Right cardiac atrium (tissue), 5 donors: ENCODE data around the gene CCNT2. TPM values are rescaled to one million over a fixed set of nuclear protein-coding genes. Genes with fewer than 3 reads are reported as not detected.
A peak's percentile ranks its signal among the peaks of the same experiment; 100 is the strongest.
"Not testable (repeated sequence)": the region's sequence is repeated elsewhere in the genome, so short reads cannot be mapped to it uniquely, and the experiment has no call there.

Experiments
- ATAC-seq, 2 donors: fragments of 200-7000 bp; cut with Tn5 transposase; one replicate each; pipeline versions ENCODE4 v1.8.0 to v1.9.1; 2020; ENCODE audit warnings: moderate library complexity in 2 of 2, mild to moderate bottlenecking in 1 of 2
- DNase-seq, 3 donors: peaks; one replicate each; pipeline ENCODE4 v3.0.0-alpha.2; 2020
- H3K27ac ChIP-seq: one replicate; pipeline ENCODE4 v1.5.1; 2013; ENCODE audit warnings: mild to moderate bottlenecking, low read length, control low read depth, moderate library complexity
- H3K27me3 ChIP-seq: one replicate; pipeline ENCODE4 v1.6.1; 2013; ENCODE audit not compliant: control insufficient read depth, insufficient read depth
- H3K4me1 ChIP-seq: one replicate; pipeline ENCODE4 v1.6.1; 2013; ENCODE audit warnings: low read length; ENCODE audit not compliant: control insufficient read depth, insufficient read depth
- H3K4me3 ChIP-seq: one replicate; pipeline ENCODE4 v1.5.1; 2013; ENCODE audit warnings: low read length, control low read depth
- H3K9me3 ChIP-seq: one replicate; pipeline ENCODE4 v1.6.1; 2013; ENCODE audit warnings: low read length; ENCODE audit not compliant: control insufficient read depth
- WGBS: extraction: QIAGEN DNeasy Blood & Tissue Kit; methylation state at CpG from one replicate; pipeline ENCODE4 v1.1.7; 2013; 5-methylcytosine and 5-hydroxymethylcytosine counted together
- intact Hi-C, 4 donors: fragments of 100-400 bp; cut with DNase I; formaldehyde crosslinking; loops; one replicate each; pipeline versions ENCODE4 v1.11.0 to v1.14.0; 2022 to 2023
- polyA plus RNA-seq: library from polyadenylated mRNA; stranded (reverse); fragments of 200-250 nt; gene quantifications from one replicate; pipeline ENCODE4 v1.2.3, GENCODE V29; 2013
- total RNA-seq, 4 donors: library from RNA; stranded (reverse); fragmentation: NEBNext Ultra II Directional; extraction: Animal tissue kit (Norgen Biotek cat#: 25700); gene quantifications; one replicate each; pipeline ENCODE4 v1.2.1, GENCODE V29; 2021
- donor health status: healthy with polysubstance abuse.
- donor health status: DM: no; HTN: yes; CAD: no.
- donor health status: DM: no; HTN: no; CAD: no.
- donor health status: DM: no; HTN: yes; CAD: no; lungs with severe emphysema.
- donor health status: DM: yes; HTN: yes; CAD: no.

The CCNT2 gene
- total and polyA plus RNA-seq, 5 donors: 9.0 to 23.9 (median 22.2) TPM

DNA sequence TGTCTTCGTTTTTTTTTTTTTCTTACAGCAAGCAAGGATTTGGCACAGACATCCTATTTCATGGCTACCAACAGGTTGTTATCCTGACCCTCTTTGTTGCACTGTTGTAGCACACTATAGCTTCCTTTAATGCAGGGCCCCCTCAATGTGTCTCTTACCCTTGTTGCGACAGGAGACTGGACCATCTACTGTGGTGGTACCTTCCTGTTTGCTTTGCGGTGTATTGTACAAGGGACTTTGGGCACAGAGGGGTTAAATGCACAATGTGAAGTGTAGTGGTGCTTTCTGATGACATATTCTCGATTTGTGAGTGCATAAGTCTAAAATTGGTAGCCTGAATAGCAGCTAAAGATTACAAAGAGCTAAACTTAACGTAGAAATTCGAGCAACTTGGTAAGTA, 27.5 kb downstream of the CCNT2 start:
- 76% methylated on average over 6 of the region's 6 CpGs for WGBS
- Histone ChIP-seq H3K4me3 (no peak overlapping the region), H3K9me3 (no peaks in the 10 kb centered on the region), H3K4me1 (peaks cover 2% of the 10 kb centered on the region), H3K27ac (no peak overlapping the region), H3K27me3 (no peaks in the 10 kb centered on the region)
- intact Hi-C loops: no loop called here
- DNase-seq (no peak), ATAC-seq (no peak)

DNA sequence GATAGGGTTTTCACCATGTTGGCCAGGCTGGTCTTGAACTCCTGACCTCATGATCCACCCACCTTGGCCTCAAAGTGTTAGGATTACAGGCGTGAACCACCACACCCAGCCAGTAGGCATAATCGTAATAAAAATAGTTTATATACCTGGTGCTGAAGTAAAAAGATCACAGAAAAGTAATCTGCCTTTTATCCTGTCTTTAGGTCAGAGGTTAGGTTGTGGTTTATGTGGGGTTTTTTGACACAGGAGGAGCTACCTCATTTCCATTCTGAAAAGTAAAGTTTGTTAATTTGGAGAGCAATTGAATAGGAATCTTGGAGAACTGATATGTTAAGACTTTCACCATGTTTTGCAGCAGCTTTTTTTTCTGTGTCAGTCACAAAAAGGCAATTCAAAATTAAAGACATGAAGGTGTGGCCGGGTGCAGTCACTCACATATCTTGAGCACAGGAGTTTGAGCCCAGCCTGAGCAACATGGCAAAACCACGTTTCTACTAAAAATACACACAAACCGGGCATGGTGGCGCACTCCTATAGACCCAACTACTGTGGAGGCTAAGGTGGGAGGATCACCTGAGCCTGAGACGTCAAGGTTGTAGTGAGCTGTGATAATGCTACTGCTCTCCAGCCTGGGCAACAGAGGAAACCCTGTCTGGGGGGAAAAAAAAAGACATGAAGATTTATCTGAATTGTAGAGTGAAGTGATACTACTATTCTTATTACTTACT, 31.5 kb downstream of the CCNT2 start:
- WGBS: 87% methylated on average over 7 of the region's 7 CpGs
- DNase-seq (no peak), ATAC-seq (no peak)
- intact Hi-C loops: no loop called here
- Histone ChIP-seq H3K9me3 (no peaks in the 10 kb centered on the region), H3K27ac (no peak overlapping the region), H3K4me3 (no peak overlapping the region), H3K4me1 (no peaks in the 10 kb centered on the region), H3K27me3 (no peaks in the 10 kb centered on the region)

DNA sequence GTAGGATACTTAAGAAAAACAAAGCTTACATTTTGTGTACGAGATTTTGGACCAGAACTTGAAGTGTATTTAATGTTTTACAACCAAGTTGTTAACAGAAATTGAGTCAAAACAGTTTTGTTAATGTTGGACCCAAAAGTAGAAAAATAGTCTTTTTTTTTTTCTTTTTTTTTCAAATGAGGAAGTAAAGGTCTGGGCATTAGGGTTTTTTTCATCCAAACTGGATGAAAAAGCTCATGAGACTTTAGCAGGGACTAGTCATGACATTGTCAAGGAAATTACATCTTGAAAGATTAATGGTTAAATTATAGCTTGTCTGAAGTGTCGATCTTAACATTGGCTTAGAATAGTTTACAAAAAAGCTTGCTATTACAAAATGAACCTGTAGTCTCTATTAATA, 32.3 kb downstream of the CCNT2 start:
- no peaks in the 10 kb centered on the region for H3K4me1 ChIP-seq
- 91% methylated on average over 2 of the region's 2 CpGs for WGBS
- H3K27ac ChIP-seq: no peak overlapping the region
- intact Hi-C loops: no loop called here
- DNase-seq: no peak
- no peak overlapping the region for H3K4me3 ChIP-seq
- no peak for ATAC-seq
- no peaks in the 10 kb centered on the region for H3K27me3 ChIP-seq
- no peaks in the 10 kb centered on the region for H3K9me3 ChIP-seq

DNA sequence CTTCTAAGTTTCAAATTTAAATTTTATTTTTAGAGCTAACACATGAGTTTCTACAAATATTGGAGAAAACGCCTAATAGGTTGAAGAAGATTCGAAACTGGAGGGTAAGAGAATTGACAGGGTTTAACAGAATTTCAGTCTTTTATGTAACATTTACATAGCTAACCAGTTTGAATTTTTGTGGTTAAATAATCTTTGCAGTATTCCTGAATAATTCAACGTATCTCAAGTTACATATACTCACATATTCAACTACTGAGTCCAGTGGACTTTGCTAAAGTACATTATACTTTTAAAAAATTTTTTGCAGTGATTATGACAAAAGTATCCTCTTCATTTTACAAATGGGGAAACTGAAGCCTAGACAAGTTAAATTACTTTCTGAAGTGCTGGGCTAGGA, 34.0 kb downstream of the CCNT2 start:
- no peak overlapping the region for H3K27ac ChIP-seq
- intact Hi-C loops: no loop called here
- no peaks in the 10 kb centered on the region for H3K9me3 ChIP-seq
- no peak for ATAC-seq
- H3K4me1 ChIP-seq: no peaks in the 10 kb centered on the region
- WGBS: 95% methylated on average over 3 of the region's 3 CpGs
- no peak overlapping the region for H3K4me3 ChIP-seq
- no peak for DNase-seq
- H3K27me3 ChIP-seq: no peaks in the 10 kb centered on the region

DNA sequence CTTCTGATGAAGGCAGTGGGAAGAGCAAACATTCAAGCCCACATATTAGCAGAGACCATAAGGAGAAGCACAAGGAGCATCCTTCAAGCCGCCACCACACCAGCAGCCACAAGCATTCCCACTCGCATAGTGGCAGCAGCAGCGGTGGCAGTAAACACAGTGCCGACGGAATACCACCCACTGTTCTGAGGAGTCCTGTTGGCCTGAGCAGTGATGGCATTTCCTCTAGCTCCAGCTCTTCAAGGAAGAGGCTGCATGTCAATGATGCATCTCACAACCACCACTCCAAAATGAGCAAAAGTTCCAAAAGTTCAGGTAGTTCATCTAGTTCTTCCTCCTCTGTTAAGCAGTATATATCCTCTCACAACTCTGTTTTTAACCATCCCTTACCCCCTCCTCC, 35.4 kb downstream of the CCNT2 start:
- Histone ChIP-seq H3K27ac (no peak overlapping the region), H3K4me1 (no peaks in the 10 kb centered on the region), H3K9me3 (no peaks in the 10 kb centered on the region), H3K4me3 (no peak overlapping the region), H3K27me3 (no peaks in the 10 kb centered on the region)
- intact Hi-C loops: no loop called here
- WGBS: 97% methylated on average over 5 of the region's 5 CpGs
- ATAC-seq (no peak), DNase-seq (no peak)

DNA sequence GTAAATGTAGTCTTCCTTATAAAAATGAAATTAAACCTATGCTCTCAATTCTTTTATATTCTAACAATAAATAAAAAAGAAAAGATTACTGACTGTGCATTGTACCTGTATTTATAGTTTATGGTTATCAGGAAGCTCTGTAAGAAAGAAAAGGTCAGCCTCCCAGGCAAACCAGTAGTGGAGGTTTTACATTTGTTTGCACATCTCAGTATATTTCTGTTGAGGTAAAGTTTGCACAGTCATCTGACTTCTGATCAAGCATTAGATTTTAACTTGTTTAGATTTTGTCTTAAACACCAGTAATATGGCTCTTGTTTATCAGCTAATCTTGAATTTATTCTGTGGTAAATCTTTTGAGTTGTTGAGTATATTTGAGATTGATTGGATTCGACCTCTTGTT, 37.1 kb downstream of the CCNT2 start:
- H3K9me3 ChIP-seq: no peaks in the 10 kb centered on the region
- no peak overlapping the region for H3K27ac ChIP-seq
- ATAC-seq: no peak
- no peaks in the 10 kb centered on the region for H3K27me3 ChIP-seq
- WGBS: 99% methylated on average over 1 of the region's 1 CpG
- no peak for DNase-seq
- intact Hi-C loops: no loop called here
- H3K4me3 ChIP-seq: no peak overlapping the region
- H3K4me1 ChIP-seq: no peaks in the 10 kb centered on the region

DNA sequence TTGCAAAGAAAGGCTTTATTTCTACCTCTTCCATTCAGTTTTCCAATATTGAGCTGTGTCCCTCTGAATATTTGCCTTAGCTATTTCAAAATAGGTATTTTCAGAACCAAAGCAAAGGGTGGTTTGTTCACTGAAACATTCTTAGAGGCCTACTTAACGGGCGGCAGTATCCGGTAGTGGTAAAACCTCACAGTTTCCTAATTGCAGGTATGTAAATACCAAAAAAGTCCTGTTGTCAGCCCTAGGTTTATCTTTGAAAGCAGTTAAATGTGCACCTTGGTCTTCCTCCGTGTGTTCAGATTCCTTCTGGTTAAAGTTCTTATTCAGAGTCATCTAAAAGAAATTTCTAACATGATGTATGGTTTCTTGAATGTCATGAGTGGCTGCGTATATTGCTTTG, 38.9 kb downstream of the CCNT2 start:
- no peaks in the 10 kb centered on the region for H3K27me3 ChIP-seq
- intact Hi-C loops: no loop called here
- no peak overlapping the region for H3K27ac ChIP-seq
- no peak overlapping the region for H3K4me3 ChIP-seq
- H3K4me1 ChIP-seq: no peaks in the 10 kb centered on the region
- no peak for ATAC-seq
- H3K9me3 ChIP-seq: no peaks in the 10 kb centered on the region
- 95% methylated on average over 5 of the region's 5 CpGs for WGBS
- DNase-seq: no peak

DNA sequence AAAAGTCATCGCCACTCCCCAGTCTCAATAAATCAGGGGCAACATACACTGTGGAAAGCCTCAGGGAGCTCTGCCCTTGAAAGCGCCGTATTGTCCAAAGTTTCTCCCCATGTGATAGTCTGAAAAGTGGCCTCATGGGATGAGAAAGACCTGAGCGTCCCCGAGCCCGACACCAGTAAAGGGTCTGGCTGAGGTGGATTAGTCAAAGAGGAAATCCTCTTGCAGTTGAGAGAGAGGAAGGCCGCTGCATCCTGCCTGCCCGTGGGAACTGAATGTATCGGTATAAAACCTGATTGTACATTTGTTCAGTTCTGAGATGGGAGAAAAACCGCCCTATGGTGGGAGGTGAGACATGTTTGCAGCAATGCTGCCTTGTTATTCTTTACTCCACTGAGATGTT, 48.5 kb downstream of the CCNT2 start:
- H3K27ac ChIP-seq, H3K4me3 ChIP-seq, H3K9me3 ChIP-seq, DNase-seq, H3K4me1 ChIP-seq, H3K27me3 ChIP-seq, ATAC-seq, intact Hi-C loops: not testable (repeated sequence)
- 59% methylated on average over 10 of the region's 10 CpGs for WGBS

DNA sequence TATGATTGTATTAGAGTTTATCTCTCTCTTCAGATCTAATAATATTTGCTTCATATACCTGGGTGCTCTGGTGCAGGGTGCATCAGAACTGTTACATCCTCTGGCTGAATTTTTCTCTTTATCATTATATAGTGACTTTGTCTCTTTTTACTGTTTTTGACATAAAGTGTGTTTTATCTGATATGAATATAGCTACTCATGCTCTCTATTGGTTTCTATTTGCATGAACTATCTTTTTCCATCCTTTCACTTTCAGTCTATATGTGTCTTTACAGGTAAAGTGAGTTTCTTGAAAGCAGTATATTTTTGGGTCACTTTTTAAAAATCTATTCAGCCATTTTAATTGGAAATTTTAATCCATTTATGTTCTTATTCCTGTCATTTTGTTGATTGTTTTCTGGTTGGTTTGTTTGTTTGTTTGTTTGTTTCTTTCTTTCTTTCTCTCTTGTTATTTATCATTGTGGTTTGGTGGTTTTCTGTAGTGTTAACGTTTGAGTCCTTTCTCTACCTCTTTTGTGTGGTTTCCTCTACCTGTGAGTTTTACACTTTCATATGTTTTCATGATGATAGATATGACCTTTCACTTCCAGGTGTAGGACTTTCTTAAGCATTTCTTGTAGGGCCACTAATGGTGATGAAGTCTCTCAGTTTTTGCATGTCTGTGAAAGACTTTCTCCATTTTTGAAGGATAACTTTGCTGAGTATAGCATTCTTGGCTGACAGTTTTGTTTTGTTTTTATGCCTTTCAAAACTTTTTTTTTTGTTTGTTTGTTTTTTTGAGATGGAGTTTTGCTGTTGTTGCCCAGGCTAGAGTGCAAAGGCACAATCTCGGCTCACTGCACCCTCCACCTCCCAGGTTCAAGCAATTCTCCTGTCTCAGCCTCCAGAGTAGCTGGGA, 54.9 kb downstream of the CCNT2 start:
- 89% methylated on average over 2 of the region's 2 CpGs for WGBS
- Histone ChIP-seq H3K4me3 (no peak overlapping the region), H3K4me1 (peaks cover 2% of the 10 kb centered on the region), H3K27ac (no peak overlapping the region), H3K9me3 (no peaks in the 10 kb centered on the region), H3K27me3 (no peaks in the 10 kb centered on the region)
- intact Hi-C loops: no loop called here
- ATAC-seq (no peak), DNase-seq (no peak)

DNA sequence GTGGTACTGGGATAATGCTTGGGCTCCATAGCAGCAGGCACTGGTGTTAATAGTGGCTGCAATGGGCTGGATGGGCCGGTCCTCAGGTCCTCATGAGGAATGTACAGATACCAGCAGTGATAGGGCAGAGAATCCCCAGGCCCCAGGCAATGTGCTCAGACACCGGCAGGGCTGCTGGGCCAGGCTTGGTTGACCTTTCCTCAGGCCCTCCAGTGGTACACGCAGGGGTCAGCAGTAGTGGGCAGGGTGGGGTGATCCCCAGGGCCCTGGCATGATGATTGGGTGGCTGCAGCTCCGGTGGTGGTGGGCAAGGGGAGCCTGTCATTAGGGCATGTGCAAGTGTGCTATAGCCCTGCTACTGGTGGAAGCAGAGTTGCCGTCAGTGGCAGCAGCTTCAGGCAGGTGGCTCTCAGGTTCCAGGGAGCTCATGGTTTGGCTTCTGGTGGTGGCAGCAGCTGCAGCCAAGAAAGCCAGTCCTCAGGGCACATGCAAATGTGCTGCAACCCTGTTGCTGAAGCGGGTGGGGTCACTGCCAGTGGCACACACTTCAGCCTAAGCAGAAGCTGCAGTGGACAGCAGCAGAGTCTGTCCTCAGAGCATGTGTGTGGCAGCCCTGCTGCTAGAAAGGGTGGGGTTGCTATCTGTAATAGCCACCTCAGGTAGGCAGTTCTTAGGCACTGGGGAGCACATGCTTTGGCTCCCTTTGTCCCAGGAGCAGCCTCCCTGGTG, 56.8 kb downstream of the CCNT2 start:
- DNase-seq (peak in 1 of 3 donors; percentile 44), ATAC-seq (peak; percentile 18 to 33)
- Histone ChIP-seq H3K4me3 (no peak overlapping the region), H3K4me1 (peaks cover 2% of the 10 kb centered on the region), H3K27ac (no peak overlapping the region), H3K27me3 (no peaks in the 10 kb centered on the region), H3K9me3 (no peaks in the 10 kb centered on the region)
- WGBS: 89% methylated on average over 6 of the region's 6 CpGs
- intact Hi-C loops: no loop called here
